ENCODE measurements around the gene PSG5.
"Not testable (repeated sequence)": the region's sequence is repeated elsewhere in the genome, so short reads cannot be mapped to it uniquely, and the experiment has no call there.

PSG5 gene

GRCh38 chr19:43186311-43186935, at the start of gene PSG5:
TSS of gene PSG5 (minus strand) at chr19:43186536. CDS start at chr19:43186405, 131 bp downstream.
- in situ Hi-C loops (cut with MboI; ENCODE audit: low sequenced_read_pairs), result not testable (repeated sequence)

DNA sequence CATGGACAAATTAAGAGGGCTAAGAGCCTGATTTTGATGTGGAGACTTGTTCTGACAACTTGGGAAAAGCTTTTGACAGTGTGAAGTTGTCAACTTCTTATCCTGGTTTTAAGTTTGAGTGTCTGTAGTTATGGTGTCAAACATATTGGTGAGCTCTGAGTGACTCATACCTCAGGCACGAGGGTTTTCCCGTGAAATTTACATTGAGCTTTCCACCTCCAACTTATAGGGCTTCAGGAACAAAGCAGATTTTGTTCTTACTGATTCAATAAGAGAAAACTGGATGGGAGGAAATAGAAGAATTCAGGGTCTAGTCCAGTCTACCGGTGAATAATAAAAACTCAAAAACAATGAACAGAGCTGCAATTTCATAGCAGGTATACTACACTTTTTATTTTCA, 49.4 kb upstream of the PSG5 start:
- in situ Hi-C loops (cut with MboI; ENCODE audit: low sequenced_read_pairs), result not testable (repeated sequence)

- in situ Hi-C loops (cut with MboI; ENCODE audit: low sequenced_read_pairs), result no loop called here
Measured at GRCh38 chr19:43229315-43229714, 43.0 kb upstream of the PSG5 start.

DNA sequence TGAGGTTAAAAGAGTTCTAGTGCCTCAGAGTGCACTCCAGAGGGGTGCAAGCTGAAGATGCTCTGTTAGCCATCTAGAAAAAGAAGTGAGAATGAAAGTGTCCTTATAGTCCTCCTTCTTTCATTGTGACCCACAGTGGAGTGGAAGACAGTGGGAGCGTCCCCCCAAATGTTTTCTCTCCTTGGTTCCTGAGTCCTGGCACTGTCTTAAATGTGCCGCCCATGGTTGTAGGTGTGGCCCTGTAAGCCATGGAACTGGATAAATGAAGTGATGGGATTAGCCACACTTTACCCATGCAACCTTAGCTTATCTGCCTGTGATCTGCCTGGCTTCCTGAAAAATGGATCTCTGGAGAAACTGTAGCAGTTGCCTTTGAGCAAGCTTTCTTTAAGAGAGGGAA, 42.4 kb upstream of the PSG5 start:
- in situ Hi-C loops (cut with MboI; ENCODE audit: low sequenced_read_pairs), result not testable (repeated sequence)

GRCh38 chr19:43226986-43227385, 40.6 kb upstream of the PSG5 start:
- in situ Hi-C loops (cut with MboI; ENCODE audit: low sequenced_read_pairs), result not testable (repeated sequence)

DNA sequence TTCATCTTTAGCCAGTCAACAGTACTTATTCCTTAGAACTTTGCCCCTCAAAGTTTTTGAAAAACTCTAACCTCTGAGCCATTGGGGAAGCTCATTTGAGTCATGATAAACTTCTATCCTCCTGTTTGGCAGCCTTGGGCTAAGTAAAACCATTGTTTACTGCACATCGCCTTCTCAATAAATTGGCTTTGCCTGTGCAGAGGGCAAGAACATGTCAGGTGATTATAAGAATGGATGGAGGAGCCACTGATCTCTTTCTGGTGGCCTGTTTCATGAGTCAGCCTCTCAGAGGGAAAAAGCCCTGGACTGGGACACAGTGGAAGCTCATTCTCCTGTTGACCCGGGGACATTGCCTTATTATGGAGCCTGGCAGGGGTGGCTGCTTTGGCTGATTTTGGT, 38.5 kb upstream of the PSG5 start:
- in situ Hi-C loops (cut with MboI; ENCODE audit: low sequenced_read_pairs), result no loop called here

DNA sequence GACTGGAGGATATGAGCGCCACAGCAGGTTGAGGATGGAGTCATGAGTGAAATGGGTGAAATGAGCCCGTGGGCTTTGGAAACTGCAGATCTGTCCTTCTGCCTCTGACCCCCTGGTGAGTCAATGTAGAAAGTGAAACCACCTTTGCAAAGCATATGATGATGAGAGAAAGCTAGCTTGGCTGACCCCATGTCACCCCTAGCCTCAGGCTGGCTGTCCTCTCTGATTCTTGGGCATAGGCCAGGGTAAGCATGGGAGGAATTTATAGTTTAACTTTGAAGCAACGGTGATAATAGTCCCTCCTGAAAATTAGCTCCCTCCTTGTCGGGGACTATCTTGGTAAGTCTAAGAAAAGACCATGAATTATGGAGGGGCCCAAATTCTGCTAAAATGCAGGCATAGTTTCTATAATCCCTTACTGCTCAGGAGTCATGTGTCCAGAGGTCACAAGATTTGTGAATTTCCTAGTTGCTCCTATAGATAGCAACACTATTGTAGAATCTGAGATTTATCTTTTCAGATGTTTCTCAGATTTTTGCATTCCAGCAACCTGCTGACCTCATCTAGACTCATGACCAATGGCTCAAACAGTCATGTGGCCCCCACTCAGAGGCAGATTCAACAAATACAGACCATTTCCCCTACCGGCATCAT, 38.0 kb upstream of the PSG5 start:
- in situ Hi-C loops (cut with MboI; ENCODE audit: low sequenced_read_pairs), result not testable (repeated sequence)

DNA sequence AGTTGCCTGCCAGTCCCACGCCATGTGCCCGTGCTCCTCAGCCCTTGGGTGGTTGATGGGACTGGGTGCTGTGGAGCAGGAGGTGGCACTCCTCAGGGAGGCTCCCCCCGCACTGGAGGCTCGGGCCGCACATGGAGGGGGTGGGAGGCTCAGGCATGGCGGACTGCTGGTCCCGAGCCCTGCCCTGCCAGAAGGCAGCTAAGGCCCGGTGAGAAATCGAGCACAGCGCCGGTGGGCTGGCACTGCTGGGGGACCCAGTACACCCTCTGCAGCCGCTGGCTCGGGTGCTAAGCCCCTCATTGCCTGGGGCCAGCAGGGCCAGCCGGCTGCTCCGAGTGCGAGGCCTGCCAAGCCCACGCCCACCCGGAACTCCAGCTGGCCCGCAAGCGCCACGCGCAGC, 35.6 kb upstream of the PSG5 start:
- in situ Hi-C loops (cut with MboI; ENCODE audit: low sequenced_read_pairs), result not testable (repeated sequence)

- in situ Hi-C loops (cut with MboI; ENCODE audit: low sequenced_read_pairs), result not testable (repeated sequence)
Measured at GRCh38 chr19:43219136-43219535, 32.8 kb upstream of the PSG5 start.

- in situ Hi-C loops (cut with MboI; ENCODE audit: low sequenced_read_pairs), result not testable (repeated sequence)
Measured at GRCh38 chr19:43215881-43216280, 29.5 kb upstream of the PSG5 start.

- in situ Hi-C loops (cut with MboI; ENCODE audit: low sequenced_read_pairs), result no loop called here
Measured at GRCh38 chr19:43207991-43208390, 21.7 kb upstream of the PSG5 start.

GRCh38 chr19:43207174-43207573, 20.8 kb upstream of the PSG5 start:
- in situ Hi-C loops (cut with MboI; ENCODE audit: low sequenced_read_pairs), result not testable (repeated sequence)

- in situ Hi-C loops (cut with MboI; ENCODE audit: low sequenced_read_pairs), result not testable (repeated sequence)
Measured at GRCh38 chr19:43205471-43206105, 19.3 kb upstream of the PSG5 start, which contains the start of gene PSG4. TSS of gene PSG4 (minus strand) at chr19:43205638. CDS start at chr19:43205536, 102 bp downstream.

DNA sequence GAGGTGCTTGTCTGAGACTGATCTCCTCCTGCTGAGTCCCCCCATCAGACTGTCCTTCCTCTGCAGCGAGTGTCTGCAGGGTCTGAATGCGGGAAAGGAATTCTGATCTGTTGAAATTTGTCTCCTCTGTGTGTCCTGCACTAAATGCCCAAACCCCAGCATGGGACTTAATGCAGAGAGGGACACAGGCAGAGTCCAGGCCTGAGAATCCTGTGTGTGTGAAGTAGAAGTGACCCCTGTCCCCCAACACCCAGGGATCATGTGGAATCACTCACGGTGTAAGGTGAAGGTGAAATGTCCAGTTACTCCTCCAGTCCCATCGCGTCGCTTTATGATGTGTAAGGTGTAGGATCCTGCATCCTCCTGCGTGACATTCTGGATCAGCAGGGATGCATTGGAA, 17.3 kb upstream of the PSG5 start:
- in situ Hi-C loops (cut with MboI; ENCODE audit: low sequenced_read_pairs), result not testable (repeated sequence)

DNA sequence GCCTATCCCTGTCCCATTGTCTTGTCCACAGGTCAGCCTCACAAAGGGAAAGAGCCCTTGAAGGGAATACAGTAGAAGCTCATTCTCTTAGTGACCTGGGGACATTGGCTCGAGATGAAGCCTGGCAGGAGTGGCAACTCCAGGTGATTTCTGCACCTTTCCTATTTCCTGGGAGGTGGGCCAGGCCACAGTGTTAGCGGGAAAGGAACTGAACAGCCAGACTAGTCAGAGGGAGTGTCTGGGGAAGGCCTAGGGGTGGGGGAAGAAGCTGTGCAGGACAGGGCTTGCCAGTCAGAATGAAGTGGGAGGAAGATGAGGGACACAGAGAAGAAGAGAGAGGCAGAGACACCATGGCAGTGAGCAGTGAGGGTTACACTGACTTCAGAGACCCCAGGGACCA, 15.6 kb upstream of the PSG5 start:
- in situ Hi-C loops (cut with MboI; ENCODE audit: low sequenced_read_pairs), result not testable (repeated sequence)

DNA sequence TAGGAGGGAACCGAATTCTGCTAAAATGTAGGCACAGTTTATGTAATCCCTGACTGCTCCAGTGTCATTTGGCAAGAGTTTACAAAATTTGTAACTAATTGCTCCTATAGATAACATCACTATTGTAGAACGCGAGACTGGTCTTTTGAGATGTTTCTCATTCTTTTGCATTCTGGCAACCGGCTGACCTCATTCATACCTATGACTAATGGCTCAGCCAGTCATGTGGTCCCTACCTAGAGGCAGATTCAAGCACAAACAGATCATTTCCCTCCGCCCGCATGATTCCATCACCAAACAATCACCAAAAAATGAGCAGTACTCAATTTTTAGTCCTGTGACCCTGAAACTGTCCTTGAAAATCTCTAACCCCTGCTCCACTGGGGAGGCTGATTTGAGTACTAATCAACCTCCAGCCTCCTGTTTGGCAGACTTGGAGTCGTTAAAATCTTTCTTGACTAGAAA, 15.0 kb upstream of the PSG5 start:
- in situ Hi-C loops (cut with MboI; ENCODE audit: low sequenced_read_pairs), result not testable (repeated sequence)

DNA sequence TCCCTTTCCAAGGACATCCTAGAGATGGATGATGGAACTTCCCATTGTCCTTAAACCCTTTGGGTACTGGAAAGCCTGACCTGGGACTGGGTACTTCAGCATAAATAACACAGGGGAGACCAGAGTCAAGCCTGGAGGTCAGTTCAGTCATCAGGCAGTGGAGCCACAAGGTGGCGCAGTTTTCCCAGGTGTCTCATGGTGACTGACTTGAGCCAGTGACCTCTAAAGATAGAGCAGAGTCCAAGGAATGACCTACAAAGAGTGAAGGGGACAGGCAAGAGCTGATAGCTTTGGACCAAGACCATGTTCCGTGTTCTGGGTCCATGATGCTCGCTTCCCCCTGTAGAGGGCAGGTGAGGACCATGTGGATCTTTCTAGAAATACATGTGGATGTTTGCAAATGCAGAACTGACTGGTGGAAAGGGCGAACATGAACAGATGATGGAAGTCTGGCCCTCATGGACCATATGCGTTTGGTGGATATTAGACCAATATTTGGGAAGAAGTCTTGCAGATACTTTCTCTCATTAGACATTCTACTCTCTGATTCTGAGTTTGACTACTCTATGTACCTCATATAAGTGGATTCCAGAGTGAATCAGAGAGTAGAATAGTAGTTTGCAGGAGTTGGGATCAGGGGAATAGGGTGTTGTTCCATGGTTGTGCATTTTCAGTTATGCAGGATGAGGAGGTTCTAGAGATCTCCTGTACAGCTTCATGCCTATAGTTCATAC, 12.5 kb upstream of the PSG5 start:
- in situ Hi-C loops (cut with MboI; ENCODE audit: low sequenced_read_pairs), result not testable (repeated sequence)

- in situ Hi-C loops (cut with MboI; ENCODE audit: low sequenced_read_pairs), result not testable (repeated sequence)
Measured at GRCh38 chr19:43197666-43198397, 11.5 kb upstream of the PSG5 start.

GRCh38 chr19:43194397-43194796, 8.1 kb upstream of the PSG5 start:
- in situ Hi-C loops (cut with MboI; ENCODE audit: low sequenced_read_pairs), result not testable (repeated sequence)

DNA sequence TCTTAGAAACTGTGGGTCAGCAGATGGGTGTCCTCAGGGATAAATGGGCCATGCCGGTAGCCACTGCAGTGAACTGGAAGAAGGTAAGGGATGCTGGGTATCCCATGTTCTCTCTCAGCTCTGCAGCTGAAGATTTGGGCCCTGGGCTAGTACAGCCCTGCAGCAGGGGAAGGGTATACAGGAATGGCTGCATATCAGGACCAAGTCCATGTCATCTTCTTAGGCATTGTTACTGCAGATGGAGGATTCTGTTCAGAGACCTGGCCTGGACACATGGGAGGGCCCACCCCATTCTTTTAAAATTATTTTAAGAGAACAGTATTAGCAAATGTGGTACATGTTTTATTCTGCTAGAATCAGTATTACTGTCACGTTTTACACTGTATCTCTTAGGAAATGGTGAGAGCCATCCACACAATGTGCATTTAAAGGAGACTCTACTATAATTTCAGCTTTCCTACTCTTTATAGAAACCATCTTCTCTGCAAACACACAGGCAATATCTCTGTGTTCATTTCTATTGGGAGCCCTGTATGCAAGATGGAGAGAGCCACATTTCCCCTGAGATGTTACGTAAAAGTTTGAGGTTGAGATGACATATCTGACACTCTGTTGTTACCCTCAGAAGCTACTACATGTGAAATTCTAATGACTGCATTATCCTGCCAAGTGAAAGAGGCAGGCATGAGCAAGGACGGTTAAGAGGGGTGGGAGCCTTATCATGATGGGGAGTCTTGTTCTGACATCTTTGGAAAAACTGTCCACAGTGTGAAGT, 6.2 kb upstream of the PSG5 start:
- in situ Hi-C loops (cut with MboI; ENCODE audit: low sequenced_read_pairs), result not testable (repeated sequence)

Measured in hTERT RPE-1 (cell line).